IPS-NIHi7 (cell line): Measurements from ENCODE around the gene UBE3A.

Source experiments
- DNase-seq: peaks from one replicate; pipeline ENCODE4 v3.0.0; 2012; ENCODE audit warnings: mixed read lengths; ENCODE audit errors: extremely low spot score

UBE3A gene

GRCh38 chr15:25403771-25404170, 35.1 kb downstream of the UBE3A start:
- DNase-seq, result no peak

DNA sequence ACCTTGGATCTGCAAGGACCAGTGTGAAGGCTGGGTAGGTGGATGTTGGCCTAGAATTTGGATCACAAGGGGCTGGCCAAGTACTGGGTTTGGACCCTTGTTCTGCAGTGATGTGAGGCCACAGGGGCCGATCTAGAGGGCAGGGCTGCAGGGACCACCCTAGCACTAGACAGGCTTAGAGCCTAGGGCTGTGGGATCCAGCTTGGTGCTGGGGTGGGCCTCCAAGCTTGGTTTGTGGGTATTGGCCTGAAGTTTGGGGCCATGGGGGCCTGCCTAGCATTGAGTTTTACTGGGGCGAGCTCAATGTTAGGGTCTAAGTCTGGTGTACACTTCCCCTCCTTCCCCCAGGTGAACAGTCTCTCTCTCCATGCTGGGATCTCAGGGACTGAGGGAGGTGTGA, 36.5 kb downstream of the UBE3A start:
- DNase-seq, result peak; percentile 6

- DNase-seq, result no peak
Measured at GRCh38 chr15:25401501-25401900, 37.3 kb downstream of the UBE3A start.

- no peak for DNase-seq
Measured at GRCh38 chr15:25397100-25397499, 41.7 kb downstream of the UBE3A start.

- no peak for DNase-seq
Measured at GRCh38 chr15:25394898-25395297, 43.9 kb downstream of the UBE3A start.

GRCh38 chr15:25392806-25393205, 46.0 kb downstream of the UBE3A start:
- DNase-seq, result no peak

- no peak for DNase-seq
Measured at GRCh38 chr15:25391971-25392721, 46.7 kb downstream of the UBE3A start.

- DNase-seq, result no peak
Measured at GRCh38 chr15:25385986-25386385, 52.8 kb downstream of the UBE3A start.

- DNase-seq, result no peak
Measured at GRCh38 chr15:25381579-25381978, 57.2 kb downstream of the UBE3A start.

- no peak for DNase-seq
Measured at GRCh38 chr15:25378501-25378901, 60.3 kb downstream of the UBE3A start.

DNA sequence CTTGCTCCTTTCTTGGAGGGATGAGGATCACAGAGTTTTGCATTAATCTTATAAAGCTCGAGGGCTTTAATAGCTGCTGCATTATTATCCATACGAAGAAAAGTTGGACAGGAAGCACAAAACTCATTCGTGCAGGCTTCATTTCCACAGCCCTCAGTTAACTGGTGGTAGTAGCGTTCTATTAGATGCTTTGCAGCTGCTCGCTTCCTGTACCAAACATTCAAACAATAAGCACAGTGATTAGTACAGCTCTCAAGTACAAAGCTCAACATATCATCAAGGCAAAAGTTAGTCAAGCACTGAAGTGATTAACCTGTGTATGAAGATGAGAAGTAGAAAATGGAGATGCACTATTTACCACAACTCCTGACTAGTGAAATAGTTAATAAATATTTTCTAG, 63.3 kb downstream of the UBE3A start:
- DNase-seq, result no peak

DNA sequence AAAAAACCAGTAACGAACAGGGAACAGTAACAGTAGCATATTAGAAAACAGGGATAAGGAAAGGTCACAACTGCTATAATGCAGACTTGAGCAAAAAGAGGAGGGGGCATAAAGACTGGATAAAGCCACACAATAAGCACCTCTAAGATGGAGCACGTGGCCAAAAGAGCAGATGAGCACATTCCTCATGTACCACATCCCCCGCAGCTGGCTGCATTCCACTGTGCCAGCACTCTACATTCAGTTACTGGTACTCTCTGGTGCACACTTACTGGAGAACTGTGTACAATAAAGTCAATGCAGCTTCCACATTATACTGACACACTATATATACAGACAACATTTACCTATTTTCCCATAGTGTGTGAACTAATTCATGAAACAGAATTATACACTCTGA, 64.7 kb downstream of the UBE3A start:
- no peak for DNase-seq

DNA sequence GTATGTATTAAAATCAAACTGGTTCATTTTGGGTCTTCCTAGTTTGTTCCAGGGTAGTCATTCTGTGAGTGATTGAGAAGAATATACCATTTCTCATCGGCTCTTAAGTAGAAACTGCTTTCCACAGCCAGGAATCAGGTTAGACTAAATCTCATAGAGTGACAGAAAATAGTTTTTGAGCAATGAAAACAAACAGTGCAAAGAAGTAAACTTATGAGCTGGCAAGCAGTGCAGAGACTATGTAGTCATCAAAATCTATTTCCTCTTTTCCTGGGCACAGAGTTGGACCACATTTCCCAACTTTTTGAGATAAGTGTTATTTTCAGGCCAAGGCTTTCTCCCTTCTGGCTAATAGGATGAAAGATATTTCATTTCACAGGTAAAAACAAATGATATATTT, 66.5 kb downstream of the UBE3A start:
- DNase-seq, result no peak

- no peak for DNase-seq
Measured at GRCh38 chr15:25368850-25369249, 70.0 kb downstream of the UBE3A start.

DNA sequence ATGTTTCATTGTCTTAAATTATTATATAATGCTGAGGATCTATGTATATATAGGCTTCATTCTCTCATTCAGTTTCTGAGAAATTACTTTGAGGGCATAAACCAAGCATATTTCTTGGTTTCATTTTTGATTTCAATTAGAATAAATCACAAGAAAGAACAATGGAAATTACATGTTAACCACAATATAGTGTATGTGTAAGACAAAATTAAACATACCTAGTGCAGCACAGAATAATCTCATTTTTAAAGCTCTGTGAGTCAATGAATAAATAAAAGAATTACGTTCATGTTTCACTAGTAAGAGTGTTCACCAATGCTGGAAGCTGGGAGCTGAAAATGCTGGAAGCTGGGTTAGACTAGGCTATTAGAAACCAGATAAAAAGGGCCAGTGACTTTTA, 72.8 kb downstream of the UBE3A start:
- DNase-seq, result no peak

DNA sequence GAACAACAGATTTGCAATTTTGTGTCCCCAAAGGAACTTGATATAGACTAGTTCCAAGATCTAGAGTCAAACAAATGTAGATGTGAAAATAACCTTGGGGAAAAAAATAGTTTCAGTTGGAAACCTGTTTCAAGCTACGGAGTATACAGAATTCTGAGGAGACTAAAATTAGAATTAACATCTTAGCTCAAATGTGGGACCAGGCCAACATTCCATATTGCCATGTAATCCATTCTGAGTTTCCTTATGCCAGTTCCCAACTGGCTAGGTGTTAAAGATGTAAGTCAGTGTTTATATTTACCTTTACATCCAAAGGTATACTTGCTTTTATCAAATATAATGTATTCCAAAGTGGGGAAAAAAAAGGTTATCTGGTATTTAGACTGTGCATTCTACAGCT, 76.3 kb downstream of the UBE3A start:
- no peak for DNase-seq

DNA sequence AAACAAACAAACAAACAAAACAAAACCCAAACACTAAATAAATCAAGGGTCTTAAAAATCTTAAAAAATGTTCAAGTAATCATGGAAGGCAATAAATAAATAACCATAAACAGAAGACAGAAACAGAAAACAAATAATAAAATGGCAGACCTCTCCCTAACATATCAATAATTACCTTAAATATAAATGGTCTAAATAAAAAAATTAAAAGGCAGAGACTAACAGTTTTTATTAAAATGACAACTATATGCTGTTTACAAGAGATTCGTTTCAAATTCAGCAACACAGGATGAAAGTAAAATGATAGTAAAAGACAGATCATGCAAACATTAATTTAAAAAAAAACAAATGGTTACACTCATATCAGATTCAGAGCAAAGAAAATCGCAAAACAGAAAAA, 91.1 kb downstream of the UBE3A start:
- no peak for DNase-seq

- no peak for DNase-seq
Measured at GRCh38 chr15:25346371-25346770, 92.5 kb downstream of the UBE3A start.

DNA sequence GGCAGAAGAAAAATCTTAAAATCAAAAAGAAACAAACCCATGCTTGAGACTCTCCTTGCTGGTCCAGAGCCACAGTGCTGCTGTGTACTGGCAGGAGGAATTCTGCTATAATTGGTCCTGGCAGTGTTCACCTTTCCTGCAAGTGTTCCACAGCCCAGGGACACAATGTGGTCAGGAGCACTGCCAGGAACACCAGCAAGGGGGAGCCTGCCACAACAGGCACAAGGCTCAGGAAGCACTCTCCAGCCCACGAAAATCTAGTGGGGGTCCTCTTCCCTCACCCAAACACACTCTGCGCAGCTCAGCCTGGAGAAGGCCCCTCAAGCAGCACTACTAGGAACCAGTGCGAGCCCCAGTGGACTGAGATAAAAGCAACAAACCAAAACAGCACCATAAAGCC, 92.9 kb downstream of the UBE3A start:
- DNase-seq, result peak; percentile 68

DNA sequence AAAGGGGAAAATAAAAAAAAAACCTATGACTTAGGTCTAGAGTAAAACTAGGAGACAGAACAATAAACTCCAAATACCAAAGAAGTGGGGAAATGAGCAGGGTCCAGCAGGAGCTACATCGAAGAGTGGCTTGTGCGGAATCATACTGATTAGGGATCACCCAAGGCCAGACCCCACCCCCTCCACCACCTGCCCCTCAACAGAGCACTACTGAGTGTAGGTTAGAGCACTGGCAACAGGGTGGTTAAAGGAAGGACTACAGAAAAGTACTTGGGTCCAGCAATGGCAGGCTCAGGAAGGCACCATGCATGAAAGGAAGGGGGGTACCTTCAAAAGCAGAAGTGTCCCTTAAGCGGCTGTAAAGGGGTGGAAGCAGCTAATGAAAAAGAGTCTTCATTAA, 96.2 kb downstream of the UBE3A start:
- DNase-seq, result no peak

DNA sequence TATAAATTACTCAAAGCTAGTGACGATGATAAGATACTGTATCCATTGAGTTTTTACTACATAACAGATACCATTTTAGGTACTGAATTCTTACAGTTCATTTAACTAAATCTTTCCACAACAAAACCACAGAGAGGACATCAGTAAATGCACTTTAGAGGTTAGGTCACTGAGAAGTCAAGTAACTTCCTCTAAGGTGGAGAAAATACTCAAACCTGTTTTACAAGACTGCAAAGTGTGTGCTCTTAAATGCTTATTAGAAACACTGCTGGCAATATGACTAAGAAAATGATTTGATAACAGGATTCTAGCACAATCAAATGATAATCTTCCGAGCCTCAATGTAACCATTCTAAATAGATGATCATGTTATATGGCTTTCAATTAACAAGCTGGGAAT, 99.4 kb downstream of the UBE3A start:
- no peak for DNase-seq

- DNase-seq, result no peak
Measured at GRCh38 chr15:25335279-25335678, 103.5 kb downstream of the UBE3A start.

- no peak for DNase-seq
Measured at GRCh38 chr15:25333049-25333448, 105.8 kb downstream of the UBE3A start.

- no peak for DNase-seq
Measured at GRCh38 chr15:25332306-25332705, 106.5 kb downstream of the UBE3A start.
